RWPE1 (cell line): Measurements from ENCODE around the gene CCDC24.

Experiments used
- CTCF ChIA-PET: fragments of 350-600 bp; sonication (Branson Sonifier 250); formaldehyde crosslinking; extraction: SDS; loops from one replicate; lab custom pipeline; 2021; lab: Yijun Ruan, JAX
- POLR2A ChIA-PET: fragments of 400-600 bp; formaldehyde crosslinking; extraction: SDS; loops from one replicate; lab custom pipeline; 2020; ENCODE audit warnings: antibody characterized with exemption; ENCODE audit not compliant: low non-redundant PET; lab: Yijun Ruan, JAX
- DNase-seq: peaks from one replicate; pipeline ENCODE4 v3.0.0; 2012; ENCODE audit warnings: low spot score
- H3K27ac ChIP-seq: fragments of 450-650 bp; 2 replicates; pipeline ENCODE4 v1.5.1; 2017
- TF ChIP-seq, protein P1 (sequence below): fragments of 450-650 bp; conservative IDR thresholded peaks from 2 replicates; pipeline ENCODE4 v1.5.1; 2017; ENCODE audit warnings: low read depth, mild to moderate bottlenecking

The CCDC24 gene

GRCh38 chr1:43974443-43975248 lies 16.8 kb upstream of the CCDC24 start, which contains the start of gene ATP6V0B:
Gene ATP6V0B (plus strand): TSS chr1:43974960. CDS start chr1:43975041, 81 bp downstream.
- H3K27ac ChIP-seq = peak within 1 kb of the TSS; percentile 90
- POLR2A ChIA-PET = interaction anchor here (0.5 to 0.7 kb wide), 2 partner anchors 15 to 30 kb away, joined by 3 to 5 read pairs; no protein-coding TSS in a partner anchor
- peak; percentile 94 for DNase-seq
- CTCF ChIA-PET = interaction anchor here (1.2 kb wide), 2 partner anchors 40 to 44 kb away, joined by 3 read pairs; no protein-coding TSS in a partner anchor
- TF ChIP-seq, protein P1, sequence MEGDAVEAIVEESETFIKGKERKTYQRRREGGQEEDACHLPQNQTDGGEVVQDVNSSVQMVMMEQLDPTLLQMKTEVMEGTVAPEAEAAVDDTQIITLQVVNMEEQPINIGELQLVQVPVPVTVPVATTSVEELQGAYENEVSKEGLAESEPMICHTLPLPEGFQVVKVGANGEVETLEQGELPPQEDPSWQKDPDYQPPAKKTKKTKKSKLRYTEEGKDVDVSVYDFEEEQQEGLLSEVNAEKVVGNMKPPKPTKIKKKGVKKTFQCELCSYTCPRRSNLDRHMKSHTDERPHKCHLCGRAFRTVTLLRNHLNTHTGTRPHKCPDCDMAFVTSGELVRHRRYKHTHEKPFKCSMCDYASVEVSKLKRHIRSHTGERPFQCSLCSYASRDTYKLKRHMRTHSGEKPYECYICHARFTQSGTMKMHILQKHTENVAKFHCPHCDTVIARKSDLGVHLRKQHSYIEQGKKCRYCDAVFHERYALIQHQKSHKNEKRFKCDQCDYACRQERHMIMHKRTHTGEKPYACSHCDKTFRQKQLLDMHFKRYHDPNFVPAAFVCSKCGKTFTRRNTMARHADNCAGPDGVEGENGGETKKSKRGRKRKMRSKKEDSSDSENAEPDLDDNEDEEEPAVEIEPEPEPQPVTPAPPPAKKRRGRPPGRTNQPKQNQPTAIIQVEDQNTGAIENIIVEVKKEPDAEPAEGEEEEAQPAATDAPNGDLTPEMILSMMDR = no peak

DNA sequence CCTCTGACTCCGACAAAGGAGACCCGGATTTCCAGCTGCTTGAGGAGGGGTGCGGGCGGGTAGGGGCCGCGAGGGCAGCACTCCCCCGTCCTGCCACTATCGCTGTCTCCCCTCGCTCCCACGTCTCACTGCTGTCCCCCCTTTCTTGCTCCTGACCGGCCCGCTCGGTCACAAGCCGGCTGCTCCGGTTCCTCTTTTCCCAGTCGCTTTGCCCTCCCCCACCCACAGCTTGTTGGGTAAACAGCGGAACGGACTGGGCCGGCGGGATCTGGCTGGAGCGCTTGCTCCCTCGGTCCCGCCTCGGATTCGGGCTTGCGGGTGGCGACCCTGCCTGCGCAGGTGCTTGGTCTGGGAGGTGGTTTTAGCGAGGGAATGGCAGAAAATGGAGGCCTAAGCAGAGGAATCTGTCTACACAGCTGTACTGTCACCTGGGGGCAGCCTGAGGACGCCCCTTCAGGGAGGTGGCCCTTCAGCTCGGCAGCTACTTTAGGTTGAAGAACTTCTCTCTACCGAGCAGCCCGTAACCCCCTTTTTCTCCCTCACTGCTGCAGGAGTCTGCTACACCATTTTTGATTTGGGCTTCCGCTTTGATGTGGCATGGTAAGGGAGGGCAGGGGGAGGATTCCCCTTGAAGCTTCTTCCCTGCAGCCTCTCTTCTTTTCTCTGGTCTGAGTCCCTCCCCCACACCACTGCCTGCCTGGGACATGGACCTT lies 16.0 kb upstream of the CCDC24 start:
- ChIA-PET CTCF (interaction anchor here (0.6 to 1.2 kb wide), 4 partner anchors 45 to 212 kb away, joined by 3 to 4 read pairs (median 4); no protein-coding TSS in a partner anchor), POLR2A (interaction anchor here (0.5 to 0.7 kb wide), 4 partner anchors 15 to 212 kb away, joined by 3 to 5 read pairs (median 5); no protein-coding TSS in a partner anchor)
- H3K27ac ChIP-seq = peak overlapping the region; percentile 90
- TF ChIP-seq, protein P1 = no peak
- peak; percentile 37 for DNase-seq

- TF ChIP-seq, protein P1 = no peak
- CTCF ChIA-PET = interaction anchor here (0.8 to 1.2 kb wide), 3 partner anchors 45 to 213 kb away, joined by 3 to 4 read pairs (median 3); no protein-coding TSS in a partner anchor
- POLR2A ChIA-PET = no interaction called here
- no peak for DNase-seq
- H3K27ac ChIP-seq = peak overlapping the region; percentile 90
Measured at GRCh38 chr1:43976045-43976444, 15.4 kb upstream of the CCDC24 start.

DNA sequence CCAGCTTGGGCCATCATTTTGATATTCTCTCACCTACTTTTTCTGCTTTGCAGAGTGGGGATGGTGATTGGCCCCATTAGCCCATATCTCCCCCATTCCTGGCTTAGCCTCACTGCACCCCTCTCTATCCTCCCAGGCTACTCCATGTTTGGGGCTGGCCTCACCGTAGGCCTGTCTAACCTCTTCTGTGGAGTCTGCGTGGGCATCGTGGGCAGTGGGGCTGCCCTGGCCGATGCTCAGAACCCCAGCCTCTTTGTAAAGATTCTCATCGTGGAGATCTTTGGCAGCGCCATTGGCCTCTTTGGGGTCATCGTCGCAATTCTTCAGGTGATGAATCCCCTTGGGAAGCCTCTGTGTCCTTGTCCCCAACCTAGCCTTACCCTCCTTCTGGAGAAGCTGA lies 14.5 kb upstream of the CCDC24 start:
- peak overlapping the region; percentile 90 for H3K27ac ChIP-seq
- TF ChIP-seq, protein P1 = no peak
- POLR2A ChIA-PET = no interaction called here
- no peak for DNase-seq
- CTCF ChIA-PET = no interaction called here

DNA sequence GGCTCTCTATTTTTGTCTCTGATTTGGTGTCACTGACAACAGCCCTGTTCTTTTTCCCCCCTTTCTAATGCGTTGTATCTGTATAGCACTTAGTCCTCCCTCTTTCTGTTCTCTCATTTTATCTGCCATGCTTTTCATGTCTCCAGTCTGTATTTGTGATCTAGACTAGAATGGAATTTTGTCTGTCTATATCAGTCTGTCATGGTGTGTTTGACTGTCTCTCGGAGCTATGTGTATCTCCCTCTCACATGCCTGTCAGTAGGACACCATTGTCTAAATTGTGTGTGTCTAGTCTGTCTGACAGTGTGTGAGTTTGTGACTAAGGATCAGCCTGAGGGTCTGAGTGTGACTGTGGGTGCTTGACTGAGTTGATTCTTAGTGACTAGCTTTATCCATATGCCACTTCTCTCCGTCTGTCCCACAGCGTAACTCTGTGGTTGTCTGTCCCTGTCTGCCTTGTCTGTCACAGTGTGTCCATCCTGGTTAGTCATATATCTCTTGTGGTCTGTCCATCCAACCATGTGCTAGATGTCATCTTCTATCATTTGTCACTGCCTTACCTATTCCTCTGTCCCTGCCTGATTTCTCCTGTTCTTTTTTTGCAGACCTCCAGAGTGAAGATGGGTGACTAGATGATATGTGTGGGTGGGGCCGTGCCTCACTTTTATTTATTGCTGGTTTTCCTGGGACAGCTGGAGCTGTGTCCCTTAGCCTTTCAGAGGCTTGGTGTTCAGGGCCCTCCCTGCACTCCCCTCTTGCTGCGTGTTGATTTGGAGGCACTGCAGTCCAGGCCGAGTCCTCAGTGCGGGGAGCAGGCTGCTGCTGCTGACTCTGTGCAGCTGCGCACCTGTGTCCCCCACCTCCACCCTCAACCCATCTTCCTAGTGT lies 13.8 kb upstream of the CCDC24 start:
- CTCF ChIA-PET = no interaction called here
- POLR2A ChIA-PET = no interaction called here
- TF ChIP-seq, protein P1 = no peak
- peak overlapping the region; percentile 94 for H3K27ac ChIP-seq
- no peak for DNase-seq

DNA sequence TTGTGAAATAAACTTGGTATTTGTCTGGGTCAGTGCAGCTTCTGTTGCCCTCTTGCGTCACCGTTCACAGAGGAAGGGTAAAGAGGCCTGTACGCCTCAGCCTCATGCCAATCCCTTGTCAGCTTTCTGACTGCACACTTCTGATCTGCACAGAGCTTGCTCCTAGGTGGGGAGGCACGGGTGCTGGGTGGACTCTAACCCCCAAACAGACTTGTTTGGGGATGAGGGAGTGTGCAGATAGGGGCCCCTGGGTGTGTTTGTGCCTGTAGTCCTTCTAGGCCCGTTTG lies 13.2 kb upstream of the CCDC24 start:
- TF ChIP-seq, protein P1 = no peak
- POLR2A ChIA-PET = no interaction called here

More for the DNA sequence above, 13.2 kb upstream of the CCDC24 start:
- no peak for DNase-seq
- H3K27ac ChIP-seq = peak overlapping the region; percentile 94
- CTCF ChIA-PET = no interaction called here
